Inflammatory macrophage (primary cell): Measurements from ENCODE around the gene COX6A2.

Experiments used
- DNase-seq, 2 donors: peaks; one replicate each; pipeline ENCODE4 v3.0.0-alpha.2; 2020 to 2022
- total RNA-seq, 18 experiments: gene quantifications; one replicate each; lab custom pipeline; 2026; ENCODE audit warnings: mixed read lengths in 6 of 18, inconsistent platforms in 2 of 18; lab: John Stamatoyannopoulos, UW

COX6A2 gene
- total RNA-seq, result 0 to 0.04 (median 0) reads per million in 18 experiments

GRCh38 chr16:31428279-31428597 lies at the start of gene COX6A2:
Gene COX6A2, minus strand, starts transcription at chr16:31428360. Its CDS starts 35 bp downstream, at chr16:31428325.
- no peak for DNase-seq

- no peak for DNase-seq
Measured at GRCh38 chr16:31477220-31478216, 49.4 kb upstream of the COX6A2 start.

- DNase-seq, result peak; percentile 43 to 62
Measured at GRCh38 chr16:31476303-31477219, 48.4 kb upstream of the COX6A2 start.

- no peak for DNase-seq
Measured at GRCh38 chr16:31475946-31476302, 47.8 kb upstream of the COX6A2 start.

GRCh38 chr16:31474773-31475738 lies 46.9 kb upstream of the COX6A2 start:
- DNase-seq, result no peak

GRCh38 chr16:31474173-31474714 lies 46.1 kb upstream of the COX6A2 start:
- no peak for DNase-seq

GRCh38 chr16:31473264-31473984 lies 45.3 kb upstream of the COX6A2 start:
- DNase-seq, result no peak

GRCh38 chr16:31472709-31473203 lies 44.6 kb upstream of the COX6A2 start:
- peak; percentile 7 to 18 for DNase-seq

GRCh38 chr16:31471875-31472708 lies 43.9 kb upstream of the COX6A2 start, which contains the start of gene TGFB1I1:
Gene TGFB1I1, plus strand, starts transcription at chr16:31472152. Its CDS starts 37 bp downstream, at chr16:31472189.
- DNase-seq, result no peak

GRCh38 chr16:31471241-31471874 lies 43.2 kb upstream of the COX6A2 start:
- no peak for DNase-seq

GRCh38 chr16:31470615-31471014 lies 42.5 kb upstream of the COX6A2 start:
- no peak for DNase-seq

- DNase-seq, result no peak
Measured at GRCh38 chr16:31467858-31468257, 39.7 kb upstream of the COX6A2 start.

- no peak for DNase-seq
Measured at GRCh38 chr16:31467151-31467773, 39.1 kb upstream of the COX6A2 start.

GRCh38 chr16:31466381-31466841 lies 38.3 kb upstream of the COX6A2 start:
- DNase-seq, result no peak

GRCh38 chr16:31465788-31466370 lies 37.7 kb upstream of the COX6A2 start:
- DNase-seq, result no peak

- no peak for DNase-seq
Measured at GRCh38 chr16:31464781-31465260, 36.7 kb upstream of the COX6A2 start.

GRCh38 chr16:31464348-31464769 lies 36.2 kb upstream of the COX6A2 start:
- DNase-seq, result no peak
